Sigmoid colon (tissue), 4 donors: ENCODE results near the gene ABCC9.
"Not testable (repeated sequence)": the region's sequence is repeated elsewhere in the genome, so short reads cannot be mapped to it uniquely, and the experiment has no call there.

Source experiments
- CTCF ChIP-seq, 4 experiments: fragments of 450-650 bp in 3 of 4; fragments of 200-600 bp in 1 of 4; IDR thresholded peaks; one replicate each; pipeline ENCODE4 v1.5.1; 2016 to 2019; ENCODE audit warnings: antibody characterized with exemption in 4 of 4, mild to moderate bottlenecking in 3 of 4, moderate library complexity in 2 of 4
- EP300 ChIP-seq, 4 donors: sonication (generic); formaldehyde crosslinking; IDR thresholded peaks; one replicate each; pipeline ENCODE4 v1.6.1; 2017; ENCODE audit warnings: antibody characterized with exemption in 4 of 4
- POLR2A ChIP-seq, 2 donors: fragments of 450-650 bp; IDR thresholded peaks; one replicate each; pipeline ENCODE4 v1.6.1; 2016; ENCODE audit warnings: antibody characterized with exemption in 2 of 2, mild to moderate bottlenecking in 2 of 2, moderate library complexity in 2 of 2

- not testable (repeated sequence) for TF ChIP-seq CTCF, EP300, POLR2A (IDR thresholded peaks at IDR 0.05)
These were observed 158.5 kb downstream of the ABCC9 start for GRCh38 chr12:21782723-21783122.
